ENCODE data around the gene COX14. TPM values are rescaled to one million over a fixed set of nuclear protein-coding genes. Genes with fewer than 3 reads are reported as not detected.
"Not testable (repeated sequence)": the region's sequence is repeated elsewhere in the genome, so short reads cannot be mapped to it uniquely, and the experiment has no call there.

The COX14 gene
- total RNA-seq, 1 donor from 2014 or later, result 30.1 TPM

GRCh38 chr12:50147281-50147680 is 35.2 kb downstream of the COX14 start:
- no peak for DNase-seq (ENCODE audit: low spot score, unreplicated experiment)
- no peaks in the 10 kb centered on the region for H3K9me3 Mint-ChIP-seq (ENCODE audit: low read depth)
- no peak for TF ChIP-seq CTCF (IDR thresholded peaks at IDR 0.05; ENCODE audit: unreplicated experiment)
- H3K36me3 Mint-ChIP-seq (ENCODE audit: insufficient read depth), result peaks cover 3% of the 10 kb centered on the region
- no peak overlapping the region for H3K27ac Mint-ChIP-seq
- H3K27me3 Mint-ChIP-seq, result no peaks in the 10 kb centered on the region
- peaks cover 20% of the 10 kb centered on the region for H3K4me1 Mint-ChIP-seq (ENCODE audit: low read depth)
- no peak overlapping the region for H3K4me3 Mint-ChIP-seq (ENCODE audit: low read depth)

GRCh38 chr12:50148011-50148410 is 36.0 kb downstream of the COX14 start:
- not testable (repeated sequence) for H3K27me3 Mint-ChIP-seq; H3K4me3 Mint-ChIP-seq (ENCODE audit: low read depth); DNase-seq (ENCODE audit: low spot score, unreplicated experiment); H3K9me3 Mint-ChIP-seq (ENCODE audit: low read depth); H3K36me3 Mint-ChIP-seq (ENCODE audit: insufficient read depth); H3K27ac Mint-ChIP-seq
- peaks cover 13% of the 10 kb centered on the region for H3K4me1 Mint-ChIP-seq (ENCODE audit: low read depth)

GRCh38 chr12:50149311-50149710 is 37.3 kb downstream of the COX14 start:
- H3K27ac Mint-ChIP-seq, result peak overlapping the region; percentile 37
- H3K27me3 Mint-ChIP-seq, result no peaks in the 10 kb centered on the region
- H3K36me3 Mint-ChIP-seq (ENCODE audit: insufficient read depth), result no peaks in the 10 kb centered on the region
- H3K4me1 Mint-ChIP-seq (ENCODE audit: low read depth), result peaks cover 6% of the 10 kb centered on the region
- no peak for DNase-seq (ENCODE audit: low spot score, unreplicated experiment)
- H3K4me3 Mint-ChIP-seq (ENCODE audit: low read depth), result no peak overlapping the region
- no peak for TF ChIP-seq CTCF (IDR thresholded peaks at IDR 0.05; ENCODE audit: unreplicated experiment)
- no peaks in the 10 kb centered on the region for H3K9me3 Mint-ChIP-seq (ENCODE audit: low read depth)

GRCh38 chr12:50151047-50151687 is 39.1 kb downstream of the COX14 start:
- Mint-ChIP-seq H3K27me3 (no peaks in the 10 kb centered on the region), H3K9me3 (ENCODE audit: low read depth) (no peaks in the 10 kb centered on the region), H3K27ac (no peak overlapping the region), H3K36me3 (ENCODE audit: insufficient read depth) (no peaks in the 10 kb centered on the region), H3K4me1 (ENCODE audit: low read depth) (no peaks in the 10 kb centered on the region), H3K4me3 (ENCODE audit: low read depth) (no peak overlapping the region)
- no peak for DNase-seq (ENCODE audit: low spot score, unreplicated experiment)
- no peak for TF ChIP-seq CTCF (IDR thresholded peaks at IDR 0.05; ENCODE audit: unreplicated experiment)

GRCh38 chr12:50154947-50155346 is 42.9 kb downstream of the COX14 start:
- H3K27ac Mint-ChIP-seq; H3K9me3 Mint-ChIP-seq (ENCODE audit: low read depth); H3K4me3 Mint-ChIP-seq (ENCODE audit: low read depth); DNase-seq (ENCODE audit: low spot score, unreplicated experiment); H3K27me3 Mint-ChIP-seq; H3K4me1 Mint-ChIP-seq (ENCODE audit: low read depth); H3K36me3 Mint-ChIP-seq (ENCODE audit: insufficient read depth): not testable (repeated sequence)

- Mint-ChIP-seq H3K9me3 (ENCODE audit: low read depth) (no peaks in the 10 kb centered on the region), H3K4me1 (ENCODE audit: low read depth) (peaks cover 4% of the 10 kb centered on the region), H3K27ac (no peak overlapping the region), H3K27me3 (no peaks in the 10 kb centered on the region), H3K4me3 (ENCODE audit: low read depth) (no peak overlapping the region), H3K36me3 (ENCODE audit: insufficient read depth) (peaks cover 7% of the 10 kb centered on the region)
- TF ChIP-seq CTCF (IDR thresholded peaks at IDR 0.05; ENCODE audit: unreplicated experiment), result no peak
- no peak for DNase-seq (ENCODE audit: low spot score, unreplicated experiment)
Observed at GRCh38 chr12:50156641-50157040, 44.6 kb downstream of the COX14 start.

Measured in progenitor cell of endocrine pancreas (in vitro differentiated cells).